GM19035 (cell line): Measurements from ENCODE around the gene NABP2.
"Not testable (repeated sequence)": the region's sequence is repeated elsewhere in the genome, so short reads cannot be mapped to it uniquely, and the experiment has no call there.

Experiments
- ATAC-seq: cut with Tn5 transposase; IDR thresholded peaks from one replicate; pipeline ENCODE4 v1.9.1; 2021; ENCODE audit not compliant: unreplicated experiment

Gene NABP2

DNA sequence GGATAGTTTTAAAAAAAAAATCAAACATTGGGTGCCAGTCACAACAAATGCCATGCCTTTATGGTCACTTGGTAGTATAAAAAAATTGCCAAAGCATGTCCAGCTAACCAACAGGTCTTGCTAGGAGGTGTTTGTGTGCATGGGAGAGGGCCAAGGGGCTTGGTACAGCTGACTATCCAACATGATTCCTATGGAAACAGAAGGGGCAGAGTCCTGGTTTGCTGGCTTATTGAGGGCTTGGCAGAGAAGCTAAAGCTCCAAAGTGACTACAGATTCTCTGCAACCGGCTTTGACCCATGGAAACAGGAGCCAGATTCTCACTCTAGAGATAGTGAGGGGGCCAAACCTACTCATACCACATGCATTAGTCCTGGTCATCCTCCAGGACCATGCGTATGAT lies 48.3 kb downstream of the NABP2 start:
- not testable (repeated sequence) for ATAC-seq

- no peak for ATAC-seq
Measured at GRCh38 chr12:56274299-56274698, 50.2 kb downstream of the NABP2 start.

- ATAC-seq, result no peak
Measured at GRCh38 chr12:56278905-56279304, 54.8 kb downstream of the NABP2 start.
